Mesenchymal stem cell (in vitro differentiated cells and primary cell): ENCODE data around the gene MNAT1.

ENCODE experiments used
- DNase-seq: peaks from one replicate; pipeline ENCODE4 v3.0.0-alpha.2; 2013
- H2AFZ ChIP-seq: one replicate; pipeline ENCODE4 v1.6.1; 2013; ENCODE audit warnings: low read depth, mild to moderate bottlenecking, control low read depth, inconsistent platforms, low read length, moderate library complexity
- H2AK5ac ChIP-seq: 2 replicates; pipeline ENCODE4 v1.6.1; 2013; ENCODE audit warnings: low read length, moderate library complexity, mild to moderate bottlenecking, inconsistent platforms; ENCODE audit not compliant: severe bottlenecking
- H2BK120ac ChIP-seq: one replicate; pipeline ENCODE4 v1.6.1; 2013; ENCODE audit warnings: low read depth, mild to moderate bottlenecking, inconsistent platforms, low read length, moderate library complexity
- H2BK12ac ChIP-seq, 2 experiments: one replicate each; pipeline ENCODE4 v1.6.1; 2013; ENCODE audit warnings: inconsistent platforms in 2 of 2, low read length in 2 of 2, mild to moderate bottlenecking in 2 of 2, moderate library complexity in 2 of 2, control low read depth in 1 of 2
- H2BK15ac ChIP-seq: one replicate; pipeline ENCODE4 v1.6.1; 2013; ENCODE audit warnings: mild to moderate bottlenecking, low read depth, inconsistent platforms; ENCODE audit not compliant: poor library complexity, severe bottlenecking
- H2BK5ac ChIP-seq: 2 replicates; pipeline ENCODE4 v1.6.1; 2013; ENCODE audit warnings: low read depth, mild to moderate bottlenecking, low read length, control low read depth, inconsistent platforms; ENCODE audit not compliant: poor library complexity, severe bottlenecking
- H3K14ac ChIP-seq, 2 experiments: one replicate each; pipeline ENCODE4 v1.6.1; 2013; ENCODE audit warnings: inconsistent platforms in 2 of 2, low read length in 2 of 2, control low read depth in 1 of 2, mild to moderate bottlenecking in 1 of 2, moderate library complexity in 1 of 2
- H3K18ac ChIP-seq, 2 experiments: one replicate each; pipeline ENCODE4 v1.6.1; 2013; ENCODE audit warnings: inconsistent platforms in 2 of 2, low read length in 2 of 2, control low read depth in 1 of 2, low read depth in 1 of 2, mild to moderate bottlenecking in 1 of 2
- H3K23ac ChIP-seq, 2 experiments: one replicate each; pipeline ENCODE4 v1.6.1; 2013; ENCODE audit warnings: inconsistent platforms in 2 of 2, low read length in 2 of 2, mild to moderate bottlenecking in 2 of 2, moderate library complexity in 2 of 2, control low read depth in 1 of 2
- H3K27ac ChIP-seq: 2 replicates; pipeline ENCODE4 v1.5.1; 2013; ENCODE audit warnings: mild to moderate bottlenecking, moderate library complexity, low read length, control low read depth, inconsistent platforms; ENCODE audit not compliant: poor library complexity, severe bottlenecking
- H3K27me3 ChIP-seq, 2 experiments: 2 replicates each; pipeline versions ENCODE4 v1.6.1 to v1.7.0; 2013; ENCODE audit warnings: low read length in 2 of 2, mild to moderate bottlenecking in 2 of 2, moderate library complexity in 2 of 2, control low read depth in 1 of 2, inconsistent platforms in 1 of 2; ENCODE audit not compliant: control insufficient read depth in 1 of 2, insufficient read depth in 1 of 2
- H3K36me3 ChIP-seq, 2 experiments: 2 replicates each; pipeline versions ENCODE4 v1.6.1 to v1.7.0; 2013; ENCODE audit warnings: low read length in 2 of 2, control low read depth in 1 of 2, inconsistent platforms in 1 of 2, low read depth in 1 of 2, mild to moderate bottlenecking in 1 of 2; ENCODE audit not compliant: insufficient read depth in 2 of 2, control insufficient read depth in 1 of 2
- H3K4ac ChIP-seq, 2 experiments: one replicate each; pipeline ENCODE4 v1.6.1; 2013; ENCODE audit warnings: inconsistent platforms in 2 of 2, low read length in 2 of 2, mild to moderate bottlenecking in 2 of 2, moderate library complexity in 2 of 2, control low read depth in 1 of 2, low read depth in 1 of 2
- H3K4me1 ChIP-seq: 2 replicates; pipeline ENCODE4 v1.6.1; 2013; ENCODE audit warnings: low read depth, low read length, control low read depth; ENCODE audit not compliant: control insufficient read depth, insufficient read depth
- H3K4me2 ChIP-seq: 2 replicates; pipeline ENCODE4 v1.6.1; 2013; ENCODE audit warnings: low read length, mild to moderate bottlenecking, inconsistent platforms; ENCODE audit not compliant: poor library complexity, severe bottlenecking
- H3K4me3 ChIP-seq, 2 experiments: 2 replicates each; pipeline versions ENCODE4 v1.5.1 to v1.7.0; 2013; ENCODE audit warnings: low read length in 2 of 2, mild to moderate bottlenecking in 2 of 2, control low read depth in 1 of 2, low read depth in 1 of 2; ENCODE audit not compliant: insufficient read depth in 1 of 2
- H3K79me1 ChIP-seq: replicated peaks from 2 replicates; pipeline ENCODE4 v1.6.1; 2013; ENCODE audit warnings: mild to moderate bottlenecking, control low read depth, low read length, inconsistent platforms; ENCODE audit not compliant: poor library complexity, severe bottlenecking
- H3K9ac ChIP-seq: 2 replicates; pipeline ENCODE4 v1.7.0; 2013; ENCODE audit warnings: mild to moderate bottlenecking, low read length, moderate library complexity
- H3K9me3 ChIP-seq: 2 replicates; pipeline ENCODE4 v1.7.0; 2013; ENCODE audit warnings: mild to moderate bottlenecking, low read length; ENCODE audit not compliant: control insufficient read depth
- H4K8ac ChIP-seq: one replicate; pipeline ENCODE4 v1.6.1; 2013; ENCODE audit warnings: inconsistent platforms, mild to moderate bottlenecking, low read length, moderate library complexity
- H4K91ac ChIP-seq: one replicate; pipeline ENCODE4 v1.6.1; 2013; ENCODE audit warnings: mild to moderate bottlenecking, low read length, inconsistent platforms
- WGBS: methylation state at CpG from one replicate; pipeline ENCODE4 v1.1.7; 2013; ENCODE audit warnings: mixed read lengths; 5-methylcytosine and 5-hydroxymethylcytosine counted together

MNAT1 gene

GRCh38 chr14:60760644-60761364, 26.2 kb downstream of the MNAT1 start:
- H2BK5ac ChIP-seq: no peak overlapping the region
- H2AK5ac ChIP-seq: no peak overlapping the region
- H4K8ac ChIP-seq: no peak overlapping the region
- no peak overlapping the region for H3K14ac ChIP-seq
- H3K79me1 ChIP-seq: peaks cover 5% of the 10 kb centered on the region
- no peak overlapping the region for H3K4me3 ChIP-seq
- no peaks in the 10 kb centered on the region for H3K4me1 ChIP-seq
- H3K4ac ChIP-seq: no peak overlapping the region
- no peak overlapping the region for H2BK15ac ChIP-seq
- H2BK120ac ChIP-seq: no peak overlapping the region
- no peak overlapping the region for H2AFZ ChIP-seq
- no peak overlapping the region for H3K9ac ChIP-seq
- peak overlapping the region in 1 of 2 experiments; percentile 62 for H3K18ac ChIP-seq
- H3K23ac ChIP-seq: no peak overlapping the region
- no peak overlapping the region for H3K27ac ChIP-seq
- H3K9me3 ChIP-seq: no peaks in the 10 kb centered on the region
- DNase-seq: no peak
- 60% methylated on average over 3 of the region's 3 CpGs for WGBS
- H2BK12ac ChIP-seq: no peak overlapping the region
- no peaks in the 10 kb centered on the region for H3K36me3 ChIP-seq
- H4K91ac ChIP-seq: no peak overlapping the region
- no peaks in the 10 kb centered on the region for H3K27me3 ChIP-seq
- no peak overlapping the region for H3K4me2 ChIP-seq

GRCh38 chr14:60768602-60769001, 34.0 kb downstream of the MNAT1 start:
- H3K4me1 ChIP-seq: no peaks in the 10 kb centered on the region
- H3K4ac ChIP-seq: no peak overlapping the region
- no peak overlapping the region for H3K27ac ChIP-seq
- no peak overlapping the region for H2BK5ac ChIP-seq
- peak overlapping the region; percentile 59 for H3K9ac ChIP-seq
- no peak overlapping the region for H4K91ac ChIP-seq
- H3K79me1 ChIP-seq: peaks cover 11% of the 10 kb centered on the region
- H2AFZ ChIP-seq: no peak overlapping the region
- H3K14ac ChIP-seq: no peak overlapping the region
- H2BK15ac ChIP-seq: no peak overlapping the region
- WGBS: no CpG with 5 or more reads among the region's 2 CpGs
- H3K36me3 ChIP-seq: no peaks in the 10 kb centered on the region
- H3K4me3 ChIP-seq: no peak overlapping the region
- no peak overlapping the region for H2AK5ac ChIP-seq
- H2BK120ac ChIP-seq: no peak overlapping the region
- H3K27me3 ChIP-seq: no peaks in the 10 kb centered on the region
- no peak overlapping the region for H2BK12ac ChIP-seq
- no peak overlapping the region for H4K8ac ChIP-seq
- H3K9me3 ChIP-seq: no peaks in the 10 kb centered on the region
- DNase-seq: no peak
- no peak overlapping the region for H3K23ac ChIP-seq
- no peak overlapping the region for H3K18ac ChIP-seq
- no peak overlapping the region for H3K4me2 ChIP-seq

- WGBS: 100% methylated on average over 1 of the region's 2 CpGs
- H3K79me1 ChIP-seq: peaks cover 11% of the 10 kb centered on the region
- no peak overlapping the region for H2AFZ ChIP-seq
These were observed 36.6 kb downstream of the MNAT1 start for GRCh38 chr14:60771117-60771516.

GRCh38 chr14:60773558-60773957, 39.0 kb downstream of the MNAT1 start:
- Histone ChIP-seq H2BK5ac (no peak overlapping the region), H3K23ac (no peak overlapping the region), H2BK12ac (no peak overlapping the region), H2AFZ (no peak overlapping the region), H3K27ac (no peak overlapping the region), H3K79me1 (peaks cover 12% of the 10 kb centered on the region), H4K8ac (no peak overlapping the region), H3K4me2 (no peak overlapping the region), H2AK5ac (no peak overlapping the region), H3K4me3 (no peak overlapping the region), H4K91ac (no peak overlapping the region), H2BK15ac (no peak overlapping the region), H3K27me3 (no peaks in the 10 kb centered on the region), H3K9ac (no peak overlapping the region), H3K9me3 (no peaks in the 10 kb centered on the region), H3K14ac (no peak overlapping the region), H2BK120ac (no peak overlapping the region), H3K4me1 (no peaks in the 10 kb centered on the region), H3K18ac (no peak overlapping the region), H3K36me3 (no peaks in the 10 kb centered on the region), H3K4ac (no peak overlapping the region)
- no peak for DNase-seq

More at GRCh38 chr14:60771117-60771516, 36.6 kb downstream of the MNAT1 start:
- DNase-seq: no peak
- Histone ChIP-seq H3K23ac (no peak overlapping the region), H3K4ac (no peak overlapping the region), H3K27ac (no peak overlapping the region), H3K27me3 (no peaks in the 10 kb centered on the region), H2BK5ac (no peak overlapping the region), H4K91ac (no peak overlapping the region), H2BK15ac (no peak overlapping the region), H2BK12ac (no peak overlapping the region), H3K14ac (no peak overlapping the region), H3K4me3 (no peak overlapping the region), H3K4me1 (no peaks in the 10 kb centered on the region), H2BK120ac (no peak overlapping the region), H4K8ac (no peak overlapping the region), H3K9me3 (no peaks in the 10 kb centered on the region), H3K18ac (no peak overlapping the region), H2AK5ac (no peak overlapping the region), H3K36me3 (no peaks in the 10 kb centered on the region), H3K4me2 (no peak overlapping the region), H3K9ac (no peak overlapping the region)
